ENCODE data around the gene AP4E1.
"Not testable (repeated sequence)": the region's sequence is repeated elsewhere in the genome, so short reads cannot be mapped to it uniquely, and the experiment has no call there.

Gene AP4E1

DNA sequence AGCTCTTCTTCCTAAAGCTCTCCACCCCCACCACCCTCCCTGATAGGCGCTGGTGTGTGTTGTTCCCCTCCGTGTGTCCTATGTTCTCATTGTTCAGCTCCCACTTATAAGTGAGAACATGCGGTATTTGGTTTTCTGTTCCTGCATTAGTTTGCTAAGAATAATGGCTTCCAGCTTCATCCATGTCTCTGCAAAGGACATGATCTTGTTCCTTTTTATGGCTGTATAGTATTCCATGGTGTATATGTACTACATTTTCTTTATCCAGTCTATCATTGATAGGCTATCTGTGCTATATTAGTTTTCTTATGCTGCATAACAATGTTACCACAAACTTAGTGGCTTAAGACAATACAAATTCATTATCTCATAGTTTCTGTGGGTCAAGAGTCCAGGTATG lies 42.3 kb downstream of the AP4E1 start:
- DNase-seq (ENCODE audit: low spot score), result not testable (repeated sequence)

GRCh38 chr15:50953302-50953701 lies 44.8 kb downstream of the AP4E1 start:
- DNase-seq (ENCODE audit: low spot score), result no peak

- not testable (repeated sequence) for DNase-seq (ENCODE audit: low spot score)
These were observed 46.4 kb downstream of the AP4E1 start for GRCh38 chr15:50954837-50955236.

DNA sequence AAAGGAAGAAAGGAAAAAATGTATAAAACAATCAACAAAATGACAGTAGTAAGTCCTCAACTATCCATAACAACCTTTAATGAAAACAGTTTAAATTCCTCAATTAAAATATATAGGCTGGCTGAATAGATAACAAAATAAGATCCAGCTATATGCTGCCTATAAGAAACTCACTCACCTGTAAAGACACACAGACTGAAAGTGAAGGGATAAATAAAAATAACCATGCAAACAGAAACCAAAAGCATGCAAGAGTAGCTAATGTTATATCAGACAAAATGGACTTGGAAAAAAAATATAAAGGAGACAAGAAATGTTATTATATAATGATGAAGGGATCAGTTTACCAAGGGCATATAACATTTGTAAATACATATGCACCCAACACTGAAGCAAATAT lies 51.2 kb downstream of the AP4E1 start:
- no peak for DNase-seq (ENCODE audit: low spot score)

DNA sequence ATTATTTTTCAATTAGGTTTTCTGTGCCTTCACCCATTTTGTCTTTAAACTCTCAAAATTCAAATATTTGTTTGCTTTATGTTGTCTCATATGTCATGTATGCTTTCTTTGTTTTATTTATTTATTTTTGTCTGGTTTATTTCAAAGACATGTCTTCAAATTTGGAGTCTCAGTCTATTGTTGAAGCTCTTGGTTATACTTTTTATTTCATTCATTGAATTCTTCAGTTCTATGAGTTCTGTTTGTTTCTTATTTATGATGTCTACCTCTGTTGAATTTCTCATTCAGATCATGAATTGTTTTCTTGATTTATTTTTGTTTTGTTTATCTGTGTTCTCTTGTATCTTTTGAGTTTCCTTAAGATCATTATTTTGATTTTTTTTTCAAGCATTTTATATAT lies 55.6 kb downstream of the AP4E1 start:
- no peak for DNase-seq (ENCODE audit: low spot score)

GRCh38 chr15:50968353-50968752 lies 59.9 kb downstream of the AP4E1 start:
- no peak for DNase-seq (ENCODE audit: low spot score)

DNA sequence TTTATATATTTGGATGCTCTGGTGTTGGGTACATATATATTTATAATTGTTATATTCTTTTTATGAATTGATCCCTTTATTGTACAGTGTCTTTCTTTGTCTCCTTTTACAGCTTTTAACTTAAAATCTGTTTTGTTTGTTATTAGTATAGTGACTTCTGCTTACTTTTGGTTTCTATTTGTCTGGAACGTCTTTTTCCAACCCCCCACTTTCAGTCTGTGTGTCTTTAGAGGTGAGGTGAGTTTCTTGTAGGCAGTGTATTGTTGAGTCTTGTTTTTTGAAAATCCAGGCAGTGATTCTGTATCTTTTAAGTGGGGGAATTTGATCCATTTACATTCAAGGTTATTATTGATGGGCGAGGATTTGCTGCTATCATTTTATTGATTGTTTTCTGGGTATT lies 62.0 kb downstream of the AP4E1 start:
- DNase-seq (ENCODE audit: low spot score), result no peak

- no peak for DNase-seq (ENCODE audit: low spot score)
These were observed 62.6 kb downstream of the AP4E1 start for GRCh38 chr15:50971115-50971514.

- DNase-seq (ENCODE audit: low spot score), result no peak
These were observed 63.1 kb downstream of the AP4E1 start for GRCh38 chr15:50971542-50971941.

DNA sequence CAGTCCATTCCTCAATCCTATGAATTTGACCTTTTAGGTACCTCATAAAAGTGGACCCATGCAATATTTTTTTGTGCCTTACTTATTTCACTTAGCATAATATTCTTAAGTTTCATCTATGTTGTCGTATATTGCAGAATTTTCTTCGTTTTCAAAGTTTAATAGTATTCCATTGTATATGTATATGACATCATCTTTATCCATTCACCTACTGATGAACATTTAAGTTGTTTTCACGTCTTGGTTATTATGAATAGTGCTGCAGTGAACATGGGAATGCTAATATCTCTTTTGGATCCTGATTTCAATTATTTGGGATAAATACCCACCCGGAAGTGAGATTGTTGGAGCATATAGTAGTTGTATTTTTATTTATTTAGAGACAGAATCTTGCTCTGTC lies 65.1 kb downstream of the AP4E1 start:
- DNase-seq (ENCODE audit: low spot score), result no peak

DNA sequence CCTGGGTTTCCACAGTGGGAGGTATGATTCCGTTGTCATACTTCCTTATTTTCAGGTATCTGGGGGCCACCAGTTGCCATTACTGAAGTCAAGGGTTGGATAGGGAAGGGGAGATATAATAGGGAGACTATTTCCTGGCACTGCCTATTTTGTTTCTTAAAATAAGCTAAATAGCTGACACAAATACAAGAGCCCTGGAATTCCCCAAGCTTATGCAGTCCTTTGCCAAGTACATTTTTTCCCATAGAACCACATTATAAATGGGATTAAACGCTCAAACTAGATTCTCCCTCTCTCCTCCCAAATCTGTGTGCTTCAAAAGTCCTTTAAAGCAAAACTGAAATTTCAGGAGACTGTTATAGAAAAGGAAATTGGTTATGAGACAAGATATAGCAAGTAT lies 68.7 kb downstream of the AP4E1 start:
- DNase-seq (ENCODE audit: low spot score), result no peak

- DNase-seq (ENCODE audit: low spot score), result no peak
These were observed 70.1 kb downstream of the AP4E1 start for GRCh38 chr15:50978580-50978979.

- no peak for DNase-seq (ENCODE audit: low spot score)
These were observed 70.6 kb downstream of the AP4E1 start for GRCh38 chr15:50979041-50979440.

- no peak for DNase-seq (ENCODE audit: low spot score)
These were observed 85.1 kb downstream of the AP4E1 start for GRCh38 chr15:50993598-50993997.

DNA sequence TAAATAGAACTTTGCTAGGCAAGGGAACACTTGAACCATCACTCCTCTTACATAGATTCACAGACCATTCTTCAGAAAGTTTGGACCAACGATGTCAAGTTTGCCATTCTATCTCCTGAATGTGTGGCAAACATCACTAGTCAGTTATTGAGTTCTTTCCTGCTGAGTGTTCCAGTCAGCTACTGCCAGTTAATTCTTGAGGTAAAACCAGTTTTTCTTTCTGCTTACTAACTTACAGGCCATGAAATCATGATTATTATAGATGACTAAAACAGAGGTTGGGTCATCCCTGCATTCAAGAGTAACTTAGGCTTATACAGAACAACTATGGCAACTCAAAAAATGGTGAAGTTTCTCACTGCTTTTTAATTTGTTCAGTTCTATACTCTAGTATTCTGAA lies 88.2 kb downstream of the AP4E1 start:
- DNase-seq (ENCODE audit: low spot score), result no peak

GRCh38 chr15:50997371-50998051 lies 89.0 kb downstream of the AP4E1 start:
- no peak for DNase-seq (ENCODE audit: low spot score)

DNA sequence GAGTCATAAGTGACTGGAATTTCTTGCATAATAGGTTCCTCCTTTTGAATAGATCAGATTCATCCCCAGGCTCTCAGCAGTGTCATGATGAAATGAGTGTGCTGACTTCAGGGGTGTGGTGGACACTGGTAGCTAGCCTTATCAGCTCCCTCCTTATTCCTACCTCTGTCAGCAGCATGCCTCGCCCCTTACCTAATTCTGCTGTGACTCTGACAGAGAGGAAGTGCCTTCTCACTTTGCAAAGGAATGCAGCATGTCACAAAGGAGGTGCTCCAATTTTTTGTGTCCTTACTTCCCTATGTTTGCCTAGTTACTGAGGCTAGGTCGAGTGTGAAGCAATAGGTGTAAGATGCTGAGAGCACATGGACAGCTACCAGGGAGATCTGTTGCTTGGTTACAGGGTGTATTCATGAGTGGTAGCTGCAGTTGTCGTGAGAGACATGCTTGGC lies 95.6 kb downstream of the AP4E1 start:
- no peak for DNase-seq (ENCODE audit: low spot score)

DNA sequence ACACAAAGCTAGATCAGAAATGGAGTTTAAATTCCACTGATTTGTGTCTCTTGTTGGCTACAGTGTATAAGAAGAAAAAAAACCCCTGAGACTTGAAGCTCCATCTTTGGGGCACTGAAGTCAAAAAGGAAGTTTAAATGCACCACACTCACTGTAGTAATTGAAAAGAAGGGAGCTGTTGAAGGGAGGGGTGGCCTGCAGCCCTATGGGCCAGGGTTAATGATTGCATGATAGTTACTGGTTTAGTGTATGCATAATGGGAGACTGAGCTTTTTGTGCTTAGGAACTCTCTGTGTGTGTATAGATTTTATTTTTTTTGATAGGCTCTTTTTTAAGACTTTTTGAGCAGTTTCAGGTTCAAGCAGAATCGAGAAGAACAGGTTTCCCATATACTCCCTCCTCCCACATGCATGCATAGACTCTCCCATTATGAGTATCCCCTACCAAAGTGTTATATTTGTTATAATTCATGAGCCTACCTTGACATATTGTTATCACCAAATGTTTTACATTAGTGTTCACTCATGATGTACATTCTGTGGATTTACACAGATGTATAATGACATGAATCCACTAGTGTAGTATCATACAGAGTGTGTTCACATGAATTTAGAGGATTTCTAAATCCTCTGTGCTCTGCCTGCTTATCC lies 98.0 kb downstream of the AP4E1 start:
- DNase-seq (ENCODE audit: low spot score), result no peak

DNA sequence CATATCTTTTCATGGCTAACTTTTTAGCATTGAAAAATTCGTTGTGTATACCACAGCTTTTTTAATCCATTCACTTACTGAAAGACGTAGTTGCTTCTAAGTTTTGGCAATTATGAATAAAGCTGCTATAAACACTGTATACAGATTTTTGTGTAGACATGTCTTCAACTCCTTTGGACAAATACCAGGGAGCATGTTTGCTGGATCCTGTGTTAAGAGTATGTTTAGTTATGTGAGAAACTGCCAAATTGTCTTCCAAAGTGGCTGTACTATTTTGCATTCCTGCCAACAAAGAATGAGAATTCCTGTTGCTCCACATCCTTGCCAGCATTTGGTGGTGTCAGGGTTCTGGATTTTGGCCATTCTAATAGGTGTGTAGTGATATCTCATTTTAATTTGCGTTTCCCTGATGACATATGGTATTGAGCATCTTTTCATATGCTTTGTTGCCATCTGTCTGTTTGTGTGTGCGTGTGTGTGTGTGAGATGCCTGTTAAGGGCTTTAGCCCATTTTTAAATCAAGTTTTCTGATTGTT lies 98.7 kb downstream of the AP4E1 start:
- DNase-seq (ENCODE audit: low spot score), result no peak

- no peak for DNase-seq (ENCODE audit: low spot score)
These were observed 102.7 kb downstream of the AP4E1 start for GRCh38 chr15:51011212-51011611.

- no peak for DNase-seq (ENCODE audit: low spot score)
These were observed 108.1 kb downstream of the AP4E1 start for GRCh38 chr15:51016615-51017014.

DNA sequence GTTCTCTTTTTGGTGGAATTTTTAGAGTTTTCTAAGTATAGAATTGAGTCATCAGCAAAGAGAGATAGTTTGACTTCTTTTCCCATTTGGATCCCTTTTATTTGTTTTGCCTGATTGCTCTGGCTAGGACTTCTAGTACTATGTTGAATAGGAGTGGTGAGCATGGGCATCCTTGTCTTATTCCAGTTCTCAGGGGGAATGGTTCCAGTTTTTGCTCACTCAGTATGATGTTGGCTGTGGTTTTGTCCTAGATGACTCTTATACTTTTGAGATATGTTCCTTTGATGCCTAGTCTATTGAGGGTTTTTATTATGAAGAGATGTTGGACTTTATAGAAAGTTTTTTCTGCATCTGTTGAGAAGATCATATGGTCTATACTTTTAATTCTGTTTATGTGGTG lies 113.7 kb downstream of the AP4E1 start:
- no peak for DNase-seq (ENCODE audit: low spot score)

- no peak for DNase-seq (ENCODE audit: low spot score)
These were observed 115.0 kb downstream of the AP4E1 start for GRCh38 chr15:51023499-51023898.
